Stomach (tissue), 4 donors: ENCODE data around the gene GBE1.

Source experiments
- CTCF ChIP-seq, 7 experiments: fragments of 450-650 bp in 4 of 7; fragments of 200-600 bp in 3 of 7; sonication (generic) in 3 of 7; IDR thresholded peaks; one replicate each; pipeline ENCODE4 v1.5.1; 2016 to 2019; ENCODE audit warnings: antibody characterized with exemption in 7 of 7, control low read depth in 2 of 7, mild to moderate bottlenecking in 1 of 7
- EP300 ChIP-seq: sonication (generic); formaldehyde crosslinking; IDR thresholded peaks from one replicate; pipeline ENCODE4 v1.6.1; 2017; ENCODE audit warnings: antibody characterized with exemption
- POLR2A ChIP-seq, 4 donors: fragments of 450-650 bp; IDR thresholded peaks; one replicate each; pipeline ENCODE4 v1.6.1; 2016; ENCODE audit warnings: antibody characterized with exemption in 4 of 4, control low read depth in 2 of 4, mild to moderate bottlenecking in 1 of 4, moderate library complexity in 1 of 4

GRCh38 chr3:81716870-81717509 lies 44.5 kb downstream of the GBE1 start:
- TF ChIP-seq CTCF (IDR thresholded peaks at IDR 0.05), result no peak
- no peak for TF ChIP-seq EP300
- TF ChIP-seq POLR2A (IDR thresholded peaks at IDR 0.05), result no peak
